Neural progenitor cell (in vitro differentiated cells): Measurements from ENCODE around the gene PBX3. TPM values are rescaled to one million over a fixed set of nuclear protein-coding genes. Genes with fewer than 3 reads are reported as not detected.

Experiments used
- DNase-seq: peaks from one replicate; pipeline ENCODE4 v3.0.0-alpha.2; 2016; ENCODE audit warnings: low spot score
- H2AFZ ChIP-seq: fragments of 200-600 bp; sonication (generic); replicated peaks from 2 replicates; pipeline ENCODE4 v1.6.1; 2016; ENCODE audit warnings: antibody characterized with exemption
- H3F3A ChIP-seq: fragments of 200-600 bp; sonication (generic); 2 replicates; pipeline ENCODE4 v1.6.1; 2016; ENCODE audit warnings: antibody characterized with exemption, low read depth
- H3K27ac ChIP-seq: fragments of 200-600 bp; sonication (generic); 2 replicates; pipeline ENCODE4 v1.5.1; 2016; ENCODE audit warnings: mild to moderate bottlenecking
- H3K27me3 ChIP-seq: fragments of 200-600 bp; sonication (generic); 2 replicates; pipeline ENCODE4 v1.6.1; 2016; ENCODE audit warnings: mild to moderate bottlenecking, moderate library complexity
- H3K36me3 ChIP-seq: fragments of 200-600 bp; sonication (generic); 2 replicates; pipeline ENCODE4 v1.5.1; 2016
- H3K4me1 ChIP-seq: fragments of 200-600 bp; sonication (generic); 2 replicates; pipeline ENCODE4 v1.6.1; 2016; ENCODE audit warnings: mixed run types
- H3K4me2 ChIP-seq: fragments of 200-600 bp; sonication (generic); 2 replicates; pipeline ENCODE4 v1.6.1; 2016
- H3K4me3 ChIP-seq: fragments of 200-600 bp; sonication (generic); 2 replicates; pipeline ENCODE4 v1.5.1; 2016
- H3K79me2 ChIP-seq: fragments of 200-600 bp; sonication (generic); 2 replicates; pipeline ENCODE4 v1.6.1; 2016; ENCODE audit warnings: low read depth
- H3K9ac ChIP-seq: fragments of 200-600 bp; sonication (generic); 2 replicates; pipeline ENCODE4 v1.6.1; 2016
- H3K9me3 ChIP-seq: fragments of 200-600 bp; sonication (generic); 2 replicates; pipeline ENCODE4 v1.5.1; 2016; ENCODE audit warnings: low read depth
- H4K20me1 ChIP-seq: fragments of 200-600 bp; sonication (generic); 2 replicates; pipeline ENCODE4 v1.6.1; 2016; ENCODE audit warnings: low read depth
- H3K27ac Mint-ChIP-seq: 3 replicates; pipeline ENCODE4 v1.8.0; 2021; ENCODE audit warnings: mixed read lengths
- H3K27me3 Mint-ChIP-seq: 2 replicates; pipeline ENCODE4 v1.8.0; 2022; ENCODE audit warnings: low read depth, mild to moderate bottlenecking, inconsistent platforms, moderate library complexity, mixed read lengths; ENCODE audit not compliant: insufficient read depth
- H3K36me3 Mint-ChIP-seq: 3 replicates; pipeline ENCODE4 v1.8.0; 2021; ENCODE audit warnings: mixed read lengths
- H3K4me1 Mint-ChIP-seq: 3 replicates; pipeline ENCODE4 v1.8.0; 2021; ENCODE audit warnings: mixed read lengths
- H3K4me3 Mint-ChIP-seq: 3 replicates; pipeline ENCODE4 v1.8.0; 2021; ENCODE audit warnings: mild to moderate bottlenecking, moderate library complexity, mixed read lengths
- H3K9me3 Mint-ChIP-seq: 3 replicates; pipeline ENCODE4 v1.8.0; 2020; ENCODE audit warnings: mixed read lengths
- CTCF ChIP-seq: fragments of 200-600 bp; sonication (generic); IDR thresholded peaks from 2 replicates; pipeline ENCODE4 v1.5.1; 2017; ENCODE audit warnings: antibody characterized with exemption, mild to moderate bottlenecking
- EZH2 ChIP-seq: fragments of 200-600 bp; sonication (generic); IDR thresholded peaks from 2 replicates; pipeline ENCODE4 v1.6.1; 2017; ENCODE audit warnings: antibody characterized with exemption, mild to moderate bottlenecking, moderate library complexity
- EZH2phosphoT487 ChIP-seq: fragments of 200-600 bp; sonication (generic); IDR thresholded peaks from 2 replicates; pipeline ENCODE4 v1.6.1; 2017; ENCODE audit warnings: antibody characterized with exemption
- total RNA-seq: library from RNA; depleted of rRNA; stranded (reverse); fragments of >200 nt; gene quantifications from 2 replicates; pipeline ENCODE4 v1.2.3, GENCODE V29; 2015; ENCODE audit warnings: low replicate concordance

PBX3 gene
- total RNA-seq, 1 donor from 2014 or later: 99.5 TPM

- H3K9me3 ChIP-seq: no peaks in the 10 kb centered on the region
- H3K27ac ChIP-seq: no peak overlapping the region
- Mint-ChIP-seq H3K4me3 (no peak overlapping the region), H3K27me3 (peaks cover 6% of the 10 kb centered on the region), H3K36me3 (no peaks in the 10 kb centered on the region), H3K4me1 (no peaks in the 10 kb centered on the region), H3K27ac (no peak overlapping the region), H3K9me3 (peaks cover 25% of the 10 kb centered on the region)
- H3K4me3 ChIP-seq: no peak overlapping the region
- no peaks in the 10 kb centered on the region for H4K20me1 ChIP-seq
- no peak for DNase-seq
- no peak overlapping the region for H3K9ac ChIP-seq
- H3K4me1 ChIP-seq: no peaks in the 10 kb centered on the region
- TF ChIP-seq EZH2phosphoT487 (no peak), EZH2 (no peak), CTCF (no peak)
- no peaks in the 10 kb centered on the region for H3K79me2 ChIP-seq
- no peak overlapping the region for H3K4me2 ChIP-seq
- H3K36me3 ChIP-seq: no peaks in the 10 kb centered on the region
- no peaks in the 10 kb centered on the region for H3F3A ChIP-seq
- no peaks in the 10 kb centered on the region for H3K27me3 ChIP-seq
- H2AFZ ChIP-seq: no peak overlapping the region
Observed at GRCh38 chr9:125977223-125977622, 230.1 kb downstream of the PBX3 start.

GRCh38 chr9:125979383-125979782, 232.2 kb downstream of the PBX3 start:
- Mint-ChIP-seq H3K27me3 (peaks cover 2% of the 10 kb centered on the region), H3K27ac (no peak overlapping the region), H3K4me3 (no peak overlapping the region), H3K9me3 (peaks cover 25% of the 10 kb centered on the region), H3K4me1 (no peaks in the 10 kb centered on the region), H3K36me3 (no peaks in the 10 kb centered on the region)
- Histone ChIP-seq H3K4me2 (no peak overlapping the region), H3K9me3 (no peaks in the 10 kb centered on the region), H4K20me1 (no peaks in the 10 kb centered on the region), H3K9ac (no peak overlapping the region), H3K79me2 (no peaks in the 10 kb centered on the region), H3K4me3 (no peak overlapping the region), H2AFZ (no peak overlapping the region), H3K36me3 (no peaks in the 10 kb centered on the region), H3K27me3 (no peaks in the 10 kb centered on the region), H3K27ac (no peak overlapping the region), H3F3A (no peaks in the 10 kb centered on the region), H3K4me1 (no peaks in the 10 kb centered on the region)
- TF ChIP-seq EZH2phosphoT487: no peak
- no peak for TF ChIP-seq EZH2
- TF ChIP-seq CTCF: no peak
- DNase-seq: no peak

- Histone ChIP-seq H3K36me3 (no peaks in the 10 kb centered on the region), H3K79me2 (no peaks in the 10 kb centered on the region), H3K4me1 (no peaks in the 10 kb centered on the region), H3K4me2 (no peak overlapping the region), H3F3A (no peaks in the 10 kb centered on the region), H3K9me3 (no peaks in the 10 kb centered on the region), H3K9ac (no peak overlapping the region), H4K20me1 (no peaks in the 10 kb centered on the region), H2AFZ (no peak overlapping the region), H3K27ac (no peak overlapping the region), H3K4me3 (no peak overlapping the region), H3K27me3 (no peaks in the 10 kb centered on the region)
- Mint-ChIP-seq H3K27ac (no peak overlapping the region), H3K36me3 (no peaks in the 10 kb centered on the region), H3K9me3 (peaks cover 20% of the 10 kb centered on the region), H3K4me3 (no peak overlapping the region), H3K27me3 (peaks cover 11% of the 10 kb centered on the region), H3K4me1 (no peaks in the 10 kb centered on the region)
- DNase-seq: no peak
- no peak for TF ChIP-seq EZH2
- no peak for TF ChIP-seq CTCF
- TF ChIP-seq EZH2phosphoT487: no peak
Observed at GRCh38 chr9:125982798-125983406, 235.7 kb downstream of the PBX3 start.
